ENCODE results near the gene CDH2.

Gene CDH2

DNA sequence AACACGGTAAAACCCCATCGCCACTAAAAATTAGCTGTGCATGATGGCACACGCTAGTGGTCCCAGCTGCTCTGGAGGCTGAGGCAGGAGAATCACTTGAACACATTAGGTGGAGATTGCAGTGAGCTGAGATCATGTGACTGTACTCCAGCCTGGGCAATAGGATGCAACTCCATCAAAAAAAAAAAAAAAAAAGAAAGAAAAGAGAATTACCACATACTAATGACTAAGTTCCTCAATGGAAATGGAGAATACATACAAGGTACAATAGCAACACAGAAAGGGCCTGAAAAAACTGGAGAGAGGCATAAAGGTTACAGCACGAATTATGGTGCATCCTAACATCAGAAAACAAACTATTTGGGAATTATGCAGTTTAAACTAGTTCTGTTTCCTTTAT, 81.3 kb downstream of the CDH2 start:
- no CpG with 5 or more reads among the region's 4 CpGs for WGBS (ENCODE audit: extremely low coverage, insufficient coverage, insufficient read length)

DNA sequence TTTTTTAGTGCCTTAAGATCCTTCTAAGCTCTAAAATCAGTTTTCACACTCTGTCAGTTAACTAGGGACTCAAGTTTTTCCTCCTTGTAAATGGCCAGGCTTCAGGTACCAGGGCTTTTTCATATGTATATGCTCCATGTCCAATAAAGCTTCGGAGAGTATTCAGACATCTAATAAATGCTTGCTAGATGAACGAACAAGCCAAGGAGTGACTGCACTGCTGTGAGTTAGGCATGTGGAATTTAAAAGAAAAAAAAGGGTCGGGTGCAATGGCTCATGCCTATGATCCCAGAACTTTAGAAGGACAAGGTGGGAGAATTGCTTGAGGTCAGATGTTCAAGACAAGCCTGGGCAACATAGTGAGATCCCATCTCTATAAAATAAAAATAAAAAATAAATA, 81.9 kb downstream of the CDH2 start:
- Histone ChIP-seq H3K4me3 (ENCODE audit: low read depth, low read length) (no peak overlapping the region), H3K14ac (ENCODE audit: low read length) (no peak overlapping the region), H3K9ac (ENCODE audit: low read length) (no peak overlapping the region), H3K4ac (ENCODE audit: low read depth, low read length) (no peak overlapping the region), H2BK12ac (ENCODE audit: low read length) (no peak overlapping the region), H3K36me3 (ENCODE audit: control insufficient read depth in 1 of 2, insufficient read depth in 2 of 2, low read length in 2 of 2) (no peaks in the 10 kb centered on the region), H4K12ac (ENCODE audit: low read depth, low read length) (no peak overlapping the region), H2AK5ac (ENCODE audit: low read length) (no peak overlapping the region), H3K27me3 (ENCODE audit: insufficient read depth, low read length) (no peaks in the 10 kb centered on the region), H4K8ac (ENCODE audit: low read depth, low read length) (no peak overlapping the region), H4K91ac (ENCODE audit: low read depth, low read length) (no peak overlapping the region), H2BK120ac (ENCODE audit: insufficient read depth, low read length, poor library complexity) (no peak overlapping the region), H3K9me3 (ENCODE audit: insufficient read depth, low read depth, low read length) (no peaks in the 10 kb centered on the region), H3K79me2 (ENCODE audit: control insufficient read depth, insufficient read depth, low read length, poor library complexity) (no peaks in the 10 kb centered on the region), H3K79me1 (ENCODE audit: low read length) (no peaks in the 10 kb centered on the region), H2AFZ (ENCODE audit: insufficient read depth, low read length, poor library complexity) (no peak overlapping the region), H3K27ac (ENCODE audit: low read depth, low read length) (no peak overlapping the region), H2BK5ac (ENCODE audit: low read depth, low read length, poor library complexity) (no peak overlapping the region), H3K18ac (ENCODE audit: low read length) (no peak overlapping the region), H3K4me1 (ENCODE audit: control insufficient read depth in 1 of 2, insufficient read depth in 2 of 2, low read length in 2 of 2) (no peaks in the 10 kb centered on the region), H3K4me2 (ENCODE audit: low read length) (no peak overlapping the region), H3K23ac (ENCODE audit: low read length) (no peak overlapping the region)
- no CpG with 5 or more reads among the region's 3 CpGs for WGBS (ENCODE audit: extremely low coverage, insufficient coverage, insufficient read length)
- no peak for DNase-seq

More for the DNA sequence above, 81.3 kb downstream of the CDH2 start:
- Histone ChIP-seq H4K91ac (ENCODE audit: low read depth, low read length) (no peak overlapping the region), H3K18ac (ENCODE audit: low read length) (no peak overlapping the region), H4K12ac (ENCODE audit: low read depth, low read length) (no peak overlapping the region), H3K27me3 (ENCODE audit: insufficient read depth, low read length) (no peaks in the 10 kb centered on the region), H4K8ac (ENCODE audit: low read depth, low read length) (no peak overlapping the region), H3K79me1 (ENCODE audit: low read length) (no peaks in the 10 kb centered on the region), H3K4me1 (ENCODE audit: control insufficient read depth in 1 of 2, insufficient read depth in 2 of 2, low read length in 2 of 2) (no peaks in the 10 kb centered on the region), H3K9ac (ENCODE audit: low read length) (no peak overlapping the region), H2BK120ac (ENCODE audit: insufficient read depth, low read length, poor library complexity) (no peak overlapping the region), H3K23ac (ENCODE audit: low read length) (no peak overlapping the region), H2BK5ac (ENCODE audit: low read depth, low read length, poor library complexity) (no peak overlapping the region), H3K36me3 (ENCODE audit: control insufficient read depth in 1 of 2, insufficient read depth in 2 of 2, low read length in 2 of 2) (no peaks in the 10 kb centered on the region), H3K4ac (ENCODE audit: low read depth, low read length) (no peak overlapping the region), H3K27ac (ENCODE audit: low read depth, low read length) (no peak overlapping the region), H3K4me2 (ENCODE audit: low read length) (no peak overlapping the region), H2BK12ac (ENCODE audit: low read length) (no peak overlapping the region), H3K4me3 (ENCODE audit: low read depth, low read length) (no peak overlapping the region), H3K9me3 (ENCODE audit: insufficient read depth, low read depth, low read length) (no peaks in the 10 kb centered on the region), H3K14ac (ENCODE audit: low read length) (no peak overlapping the region), H3K79me2 (ENCODE audit: control insufficient read depth, insufficient read depth, low read length, poor library complexity) (no peaks in the 10 kb centered on the region), H2AK5ac (ENCODE audit: low read length) (no peak overlapping the region), H2AFZ (ENCODE audit: insufficient read depth, low read length, poor library complexity) (no peak overlapping the region)
- DNase-seq, result no peak

GRCh38 chr18:28091197-28091596, 85.7 kb downstream of the CDH2 start:
- H3K27me3 ChIP-seq (ENCODE audit: insufficient read depth, low read length), result no peaks in the 10 kb centered on the region
- no peak overlapping the region for H2AFZ ChIP-seq (ENCODE audit: insufficient read depth, low read length, poor library complexity)
- H4K91ac ChIP-seq (ENCODE audit: low read depth, low read length), result no peak overlapping the region
- no peak overlapping the region for H3K27ac ChIP-seq (ENCODE audit: low read depth, low read length)
- H3K9ac ChIP-seq (ENCODE audit: low read length), result no peak overlapping the region
- H4K8ac ChIP-seq (ENCODE audit: low read depth, low read length), result no peak overlapping the region
- no peak overlapping the region for H3K4me2 ChIP-seq (ENCODE audit: low read length)
- no peaks in the 10 kb centered on the region for H3K4me1 ChIP-seq (ENCODE audit: control insufficient read depth in 1 of 2, insufficient read depth in 2 of 2, low read length in 2 of 2)
- H3K9me3 ChIP-seq (ENCODE audit: insufficient read depth, low read depth, low read length), result no peaks in the 10 kb centered on the region
- no peak overlapping the region for H4K12ac ChIP-seq (ENCODE audit: low read depth, low read length)
- no CpG with 5 or more reads among the region's 2 CpGs for WGBS (ENCODE audit: extremely low coverage, insufficient coverage, insufficient read length)
- H2BK120ac ChIP-seq (ENCODE audit: insufficient read depth, low read length, poor library complexity), result no peak overlapping the region
- no peak overlapping the region for H3K4me3 ChIP-seq (ENCODE audit: low read depth, low read length)
- H3K79me1 ChIP-seq (ENCODE audit: low read length), result no peaks in the 10 kb centered on the region
- H3K36me3 ChIP-seq (ENCODE audit: control insufficient read depth in 1 of 2, insufficient read depth in 2 of 2, low read length in 2 of 2), result no peaks in the 10 kb centered on the region
- no peak overlapping the region for H2AK5ac ChIP-seq (ENCODE audit: low read length)
- no peak overlapping the region for H3K23ac ChIP-seq (ENCODE audit: low read length)
- no peak overlapping the region for H2BK12ac ChIP-seq (ENCODE audit: low read length)
- no peak for DNase-seq
- no peak overlapping the region for H3K18ac ChIP-seq (ENCODE audit: low read length)
- H3K4ac ChIP-seq (ENCODE audit: low read depth, low read length), result no peak overlapping the region
- H3K14ac ChIP-seq (ENCODE audit: low read length), result no peak overlapping the region
- no peak overlapping the region for H2BK5ac ChIP-seq (ENCODE audit: low read depth, low read length, poor library complexity)
- H3K79me2 ChIP-seq (ENCODE audit: control insufficient read depth, insufficient read depth, low read length, poor library complexity), result no peaks in the 10 kb centered on the region

DNA sequence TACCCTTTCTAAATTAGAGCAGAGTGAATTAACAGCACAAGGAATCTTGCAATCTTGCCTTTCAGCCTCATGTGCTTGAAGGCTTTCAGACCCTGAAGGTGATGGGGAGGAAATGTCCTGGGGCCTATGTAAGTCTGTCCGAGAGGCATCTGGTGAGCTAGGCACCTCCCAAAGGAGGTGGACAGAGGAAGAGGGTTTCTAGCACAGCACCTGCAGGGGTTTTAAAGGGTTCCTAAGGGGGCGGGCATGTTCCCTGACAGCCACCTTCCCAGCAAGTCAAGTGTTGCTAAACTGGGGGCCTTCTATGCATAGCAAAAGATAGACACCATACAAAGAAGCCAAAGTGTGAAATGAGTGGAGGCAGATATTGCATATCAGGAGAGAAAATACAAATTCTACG, 88.5 kb downstream of the CDH2 start:
- Histone ChIP-seq H4K91ac (ENCODE audit: low read depth, low read length) (no peak overlapping the region), H3K9ac (ENCODE audit: low read length) (no peak overlapping the region), H3K4me1 (ENCODE audit: control insufficient read depth in 1 of 2, insufficient read depth in 2 of 2, low read length in 2 of 2) (no peaks in the 10 kb centered on the region), H3K4me2 (ENCODE audit: low read length) (no peak overlapping the region), H4K8ac (ENCODE audit: low read depth, low read length) (no peak overlapping the region), H2BK5ac (ENCODE audit: low read depth, low read length, poor library complexity) (no peak overlapping the region), H2AK5ac (ENCODE audit: low read length) (no peak overlapping the region), H3K79me2 (ENCODE audit: control insufficient read depth, insufficient read depth, low read length, poor library complexity) (no peaks in the 10 kb centered on the region), H3K14ac (ENCODE audit: low read length) (no peak overlapping the region), H3K27ac (ENCODE audit: low read depth, low read length) (no peak overlapping the region), H2BK12ac (ENCODE audit: low read length) (no peak overlapping the region), H4K12ac (ENCODE audit: low read depth, low read length) (no peak overlapping the region), H3K18ac (ENCODE audit: low read length) (no peak overlapping the region), H3K27me3 (ENCODE audit: insufficient read depth, low read length) (no peaks in the 10 kb centered on the region), H3K23ac (ENCODE audit: low read length) (no peak overlapping the region), H3K9me3 (ENCODE audit: insufficient read depth, low read depth, low read length) (no peaks in the 10 kb centered on the region), H2AFZ (ENCODE audit: insufficient read depth, low read length, poor library complexity) (no peak overlapping the region), H2BK120ac (ENCODE audit: insufficient read depth, low read length, poor library complexity) (no peak overlapping the region), H3K4ac (ENCODE audit: low read depth, low read length) (no peak overlapping the region), H3K36me3 (ENCODE audit: control insufficient read depth in 1 of 2, insufficient read depth in 2 of 2, low read length in 2 of 2) (no peaks in the 10 kb centered on the region), H3K4me3 (ENCODE audit: low read depth, low read length) (no peak overlapping the region), H3K79me1 (ENCODE audit: low read length) (no peaks in the 10 kb centered on the region)
- DNase-seq, result no peak
- WGBS (ENCODE audit: extremely low coverage, insufficient coverage, insufficient read length), result no CpG with 5 or more reads among the region's 3 CpGs

Measured in trophoblast cell (in vitro differentiated cells and primary cell).